ENCODE measurements around the gene SPIN2A. TPM values are rescaled to one million over a fixed set of nuclear protein-coding genes. Genes with fewer than 3 reads are reported as not detected.

Gene SPIN2A
- total and polyA plus RNA-seq, 2 of the 13 experiments (the other 11 are each of a cell fraction or from before 2014, with no cell fraction given), result 0.44 to 0.60 TPM

DNA sequence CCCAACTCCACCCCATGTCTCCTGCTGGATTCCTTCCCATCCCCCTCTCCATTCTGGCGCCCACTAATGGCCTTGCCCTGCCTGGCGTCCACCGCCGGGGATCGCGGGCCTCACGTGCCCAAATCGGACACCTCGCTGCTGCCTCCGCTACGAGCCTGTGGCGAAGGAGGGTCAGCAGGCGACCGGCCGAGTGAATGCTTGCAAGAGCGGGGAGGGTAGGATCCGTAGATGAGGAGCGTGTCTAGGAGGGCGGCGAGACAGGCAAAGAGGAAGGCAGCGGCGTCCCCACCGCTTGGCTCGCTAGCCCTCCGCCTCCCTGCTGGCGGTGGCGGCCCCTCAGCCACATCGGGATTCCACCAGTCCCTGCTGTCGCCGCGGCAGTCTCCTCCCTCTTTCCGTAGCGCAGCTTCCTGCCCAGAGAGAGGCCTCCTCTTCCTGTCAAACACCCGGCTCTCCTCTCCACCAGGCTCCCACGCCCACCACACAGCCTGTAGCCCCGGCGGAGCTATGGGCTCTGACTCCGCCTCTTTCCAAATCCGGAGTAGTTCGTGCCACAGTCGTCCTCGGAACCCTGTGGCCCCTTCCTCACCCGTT lies 15.9 kb downstream of the SPIN2A start, which contains the start of gene SPIN2B (continued):
- TF ChIP-seq ZNF574 (CRISPR knock-in tag; IDR thresholded peaks at IDR 0.05) (0 out of 2 replicates have a peak, but pooled peaks have one; percentile 63), ZNF138 (CRISPR knock-in tag; IDR thresholded peaks at IDR 0.05; ENCODE audit: low read depth) (no peak), ZNF530 (CRISPR knock-in tag; IDR thresholded peaks at IDR 0.05; ENCODE audit: low read depth) (no peak), ZNF780A (CRISPR knock-in tag; IDR thresholded peaks at IDR 0.05) (no peak), NR1H2 (CRISPR knock-in tag; IDR thresholded peaks at IDR 0.05; ENCODE audit: borderline replicate concordance, low read depth) (no peak), LCORL (IDR thresholded peaks at IDR 0.05) (no peak), LCORL (CRISPR knock-in tag; IDR thresholded peaks at IDR 0.05) (0 out of 2 replicates have a peak, but pooled peaks have one; percentile 34), SNRNP70 (IDR thresholded peaks at IDR 0.05; ENCODE audit: low read depth, low read length) (no peak), SPEN (CRISPR knock-in tag; IDR thresholded peaks at IDR 0.05; ENCODE audit: low read depth) (peak; percentile 41; the same call in 1 of the 2 replicates), HMG20A (CRISPR knock-in tag; IDR thresholded peaks at IDR 0.05; ENCODE audit: borderline replicate concordance) (no peak), MAZ (IDR thresholded peaks at IDR 0.05; ENCODE audit: borderline replicate concordance, low read depth, low read length) (no peak), MAZ (CRISPR knock-in tag; IDR thresholded peaks at IDR 0.05; ENCODE audit: low read depth) (peak; percentile 53; the same call in 1 of the 2 replicates), MIER2 (CRISPR knock-in tag; IDR thresholded peaks at IDR 0.05) (no peak), ZNF776 (CRISPR knock-in tag; IDR thresholded peaks at IDR 0.05) (0 out of 2 replicates have a peak, but pooled peaks have one; percentile 58), HNF1A (IDR thresholded peaks at IDR 0.05; ENCODE audit: low read depth) (no peak), HNF1A (CRISPR knock-in tag; IDR thresholded peaks at IDR 0.05; ENCODE audit: borderline replicate concordance) (no peak), ATF7 (IDR thresholded peaks at IDR 0.05) (no peak), ATF7 (CRISPR knock-in tag; IDR thresholded peaks at IDR 0.05) (no peak)
- TF ChIP-seq, protein P1, sequence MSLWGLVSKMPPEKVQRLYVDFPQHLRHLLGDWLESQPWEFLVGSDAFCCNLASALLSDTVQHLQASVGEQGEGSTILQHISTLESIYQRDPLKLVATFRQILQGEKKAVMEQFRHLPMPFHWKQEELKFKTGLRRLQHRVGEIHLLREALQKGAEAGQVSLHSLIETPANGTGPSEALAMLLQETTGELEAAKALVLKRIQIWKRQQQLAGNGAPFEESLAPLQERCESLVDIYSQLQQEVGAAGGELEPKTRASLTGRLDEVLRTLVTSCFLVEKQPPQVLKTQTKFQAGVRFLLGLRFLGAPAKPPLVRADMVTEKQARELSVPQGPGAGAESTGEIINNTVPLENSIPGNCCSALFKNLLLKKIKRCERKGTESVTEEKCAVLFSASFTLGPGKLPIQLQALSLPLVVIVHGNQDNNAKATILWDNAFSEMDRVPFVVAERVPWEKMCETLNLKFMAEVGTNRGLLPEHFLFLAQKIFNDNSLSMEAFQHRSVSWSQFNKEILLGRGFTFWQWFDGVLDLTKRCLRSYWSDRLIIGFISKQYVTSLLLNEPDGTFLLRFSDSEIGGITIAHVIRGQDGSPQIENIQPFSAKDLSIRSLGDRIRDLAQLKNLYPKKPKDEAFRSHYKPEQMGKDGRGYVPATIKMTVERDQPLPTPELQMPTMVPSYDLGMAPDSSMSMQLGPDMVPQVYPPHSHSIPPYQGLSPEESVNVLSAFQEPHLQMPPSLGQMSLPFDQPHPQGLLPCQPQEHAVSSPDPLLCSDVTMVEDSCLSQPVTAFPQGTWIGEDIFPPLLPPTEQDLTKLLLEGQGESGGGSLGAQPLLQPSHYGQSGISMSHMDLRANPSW (CRISPR knock-in tag; IDR thresholded peaks at IDR 0.05; ENCODE audit: borderline replicate concordance), result no peak
- TF ChIP-seq, protein P2, sequence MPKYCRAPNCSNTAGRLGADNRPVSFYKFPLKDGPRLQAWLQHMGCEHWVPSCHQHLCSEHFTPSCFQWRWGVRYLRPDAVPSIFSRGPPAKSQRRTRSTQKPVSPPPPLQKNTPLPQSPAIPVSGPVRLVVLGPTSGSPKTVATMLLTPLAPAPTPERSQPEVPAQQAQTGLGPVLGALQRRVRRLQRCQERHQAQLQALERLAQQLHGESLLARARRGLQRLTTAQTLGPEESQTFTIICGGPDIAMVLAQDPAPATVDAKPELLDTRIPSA (CRISPR knock-in tag; IDR thresholded peaks at IDR 0.05; ENCODE audit: borderline replicate concordance), result no peak
